Retina (tissue), 1 donor: ENCODE data around the gene TLR9.
A peak's percentile ranks its signal among the peaks of the same experiment; 100 is the strongest.
"Not testable (repeated sequence)": the region's sequence is repeated elsewhere in the genome, so short reads cannot be mapped to it uniquely, and the experiment has no call there.

Experiments used
- DNase-seq: peaks from one replicate; pipeline ENCODE4 v3.0.0-alpha.2; 2016

Gene TLR9

GRCh38 chr3:52225452-52226228, at the start of gene TLR9:
TSS of gene TLR9 (minus strand) at chr3:52225645. CDS start at chr3:52225529, 116 bp downstream.
- DNase-seq, result no peak

DNA sequence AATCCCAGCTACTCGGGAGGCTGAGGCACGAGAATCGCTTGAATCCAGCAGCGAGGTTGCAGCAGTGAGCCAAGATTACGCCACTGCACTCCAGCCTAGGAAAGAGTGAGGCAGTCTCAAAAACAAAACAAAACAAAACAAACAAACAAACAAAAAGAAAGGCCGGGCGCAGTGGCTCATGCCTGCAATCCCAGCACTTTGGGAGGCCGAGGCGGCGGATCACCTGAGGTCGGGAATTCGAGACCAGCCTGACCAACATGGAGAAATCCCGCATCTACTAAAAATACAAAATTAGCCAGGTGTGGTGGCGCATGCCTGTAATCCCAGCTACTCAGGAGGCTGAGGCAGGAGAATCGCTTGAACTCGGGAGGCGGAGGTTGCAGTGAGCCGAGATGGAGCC, 49.3 kb upstream of the TLR9 start:
- DNase-seq, result not testable (repeated sequence)

- DNase-seq, result no peak
Observed at GRCh38 chr3:52272831-52273230, 47.4 kb upstream of the TLR9 start.

DNA sequence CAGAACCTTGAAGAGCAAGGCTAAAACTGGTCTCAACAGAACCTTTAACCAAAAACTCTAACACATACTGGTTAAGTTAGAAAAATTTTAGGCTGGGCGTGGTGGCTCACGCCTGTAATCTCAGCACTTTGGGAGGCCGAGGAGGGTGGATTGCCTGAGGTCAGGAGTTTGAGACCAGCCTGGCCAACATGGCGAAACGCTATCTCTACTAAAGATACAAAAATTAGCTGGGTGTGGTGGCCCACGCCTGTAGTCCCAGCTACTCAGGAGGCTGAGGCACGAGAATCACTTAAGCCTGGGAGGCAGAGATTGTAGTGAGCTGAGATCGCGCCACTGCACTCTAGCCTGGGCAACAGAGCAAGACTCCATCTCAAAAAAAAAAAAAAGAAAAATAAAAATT, 46.7 kb upstream of the TLR9 start:
- not testable (repeated sequence) for DNase-seq

- DNase-seq, result no peak
Observed at GRCh38 chr3:52270252-52270754, 44.9 kb upstream of the TLR9 start.

DNA sequence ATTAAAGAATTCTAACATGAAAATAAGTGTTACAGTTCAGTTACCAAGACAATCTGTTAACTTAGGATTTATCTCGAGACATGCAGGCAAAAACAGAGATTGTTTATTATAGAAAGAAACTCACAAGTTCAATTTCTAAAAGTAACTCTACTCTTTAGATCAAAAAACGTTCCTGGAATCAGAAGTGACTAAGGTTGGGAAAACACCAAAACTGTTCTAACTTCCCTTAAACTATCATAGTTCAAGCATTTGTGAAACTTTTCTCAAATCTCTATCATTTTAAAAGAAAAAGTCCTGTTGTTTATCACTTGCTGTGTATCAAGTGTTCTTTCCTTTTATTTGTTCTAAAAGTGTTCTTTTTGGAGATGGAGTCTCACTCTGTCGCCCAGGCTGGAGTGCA, 44.3 kb upstream of the TLR9 start:
- no peak for DNase-seq

- DNase-seq, result no peak
Observed at GRCh38 chr3:52268036-52268435, 42.6 kb upstream of the TLR9 start.

DNA sequence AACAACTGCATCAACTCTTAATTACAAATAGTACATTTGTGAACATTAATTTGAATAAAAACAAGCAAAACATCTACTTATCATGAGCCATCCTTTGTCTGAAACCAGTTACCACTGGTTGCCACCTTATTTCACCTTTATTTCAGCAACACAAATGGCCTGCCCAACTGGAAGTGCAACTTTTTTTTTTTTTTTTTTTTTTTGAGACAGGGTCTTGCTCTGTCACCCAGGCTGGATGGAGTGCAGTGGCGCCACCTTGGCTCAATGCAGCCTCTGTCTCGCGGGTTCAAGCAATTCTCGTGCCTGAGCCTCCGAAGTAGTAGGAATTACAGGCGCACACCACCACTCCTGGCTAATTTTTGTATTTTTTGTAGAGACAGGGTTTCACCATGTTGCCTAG, 39.9 kb upstream of the TLR9 start:
- no peak for DNase-seq

- no peak for DNase-seq
Observed at GRCh38 chr3:52262447-52262846, 37.0 kb upstream of the TLR9 start.

- DNase-seq, result no peak
Observed at GRCh38 chr3:52259448-52259847, 34.0 kb upstream of the TLR9 start.

DNA sequence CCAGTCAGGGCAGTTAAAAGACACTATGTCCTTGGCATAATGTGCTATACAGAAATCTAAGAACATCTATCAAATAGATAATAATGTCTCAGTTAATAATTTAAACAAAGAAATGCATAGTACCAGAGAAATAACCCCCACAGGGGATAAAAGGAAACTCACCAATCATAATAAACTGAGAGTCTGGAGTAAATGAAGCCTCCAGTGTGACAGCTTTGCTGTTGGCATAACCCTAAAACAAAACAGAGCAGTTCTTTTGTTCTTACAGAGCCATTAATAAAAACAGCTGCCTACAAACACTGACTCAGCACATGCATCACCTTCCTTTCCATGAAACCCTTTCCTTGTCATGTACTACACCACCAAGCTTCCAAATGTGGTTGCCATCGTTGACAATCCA, 33.6 kb upstream of the TLR9 start:
- no peak for DNase-seq

DNA sequence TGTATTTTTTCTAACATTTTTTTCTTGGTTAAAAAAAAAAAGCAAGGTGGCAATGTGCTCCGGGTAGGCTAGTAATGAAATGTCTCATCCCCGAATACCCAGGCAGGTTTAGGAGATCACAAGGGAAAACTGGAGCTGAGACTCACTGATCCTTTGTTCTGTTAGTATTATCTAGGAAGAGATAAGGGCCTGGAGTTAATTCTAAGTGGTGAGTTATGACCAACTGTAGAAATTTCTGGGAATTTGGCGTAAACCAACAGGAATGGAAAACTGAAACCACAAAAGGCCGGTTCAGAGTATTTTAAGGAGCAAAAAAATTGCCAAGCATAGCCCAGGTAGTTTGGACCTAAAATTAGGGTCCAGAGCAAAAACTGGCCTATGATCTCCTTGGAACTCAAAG, 32.5 kb upstream of the TLR9 start:
- DNase-seq, result no peak

DNA sequence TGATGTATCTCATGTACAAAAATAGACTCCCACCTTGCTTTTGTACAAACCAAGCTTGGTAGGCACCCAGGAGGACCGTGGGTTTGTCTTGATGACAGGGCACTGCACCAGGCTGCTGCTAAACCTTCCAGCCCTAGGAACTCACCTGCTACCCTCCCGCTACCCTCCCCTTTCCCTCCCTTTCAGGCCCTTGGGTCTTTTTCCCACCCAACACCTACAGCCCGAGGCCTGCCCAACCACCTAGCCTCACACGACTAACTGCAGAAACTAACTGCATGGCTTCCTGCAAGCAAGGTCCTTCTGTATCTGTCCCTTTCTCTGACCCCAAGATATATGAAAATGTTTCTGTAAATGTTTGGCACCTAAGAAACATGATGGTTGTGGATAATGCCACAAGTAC, 31.2 kb upstream of the TLR9 start:
- DNase-seq, result no peak

- no peak for DNase-seq
Observed at GRCh38 chr3:52256159-52256558, 30.7 kb upstream of the TLR9 start.

DNA sequence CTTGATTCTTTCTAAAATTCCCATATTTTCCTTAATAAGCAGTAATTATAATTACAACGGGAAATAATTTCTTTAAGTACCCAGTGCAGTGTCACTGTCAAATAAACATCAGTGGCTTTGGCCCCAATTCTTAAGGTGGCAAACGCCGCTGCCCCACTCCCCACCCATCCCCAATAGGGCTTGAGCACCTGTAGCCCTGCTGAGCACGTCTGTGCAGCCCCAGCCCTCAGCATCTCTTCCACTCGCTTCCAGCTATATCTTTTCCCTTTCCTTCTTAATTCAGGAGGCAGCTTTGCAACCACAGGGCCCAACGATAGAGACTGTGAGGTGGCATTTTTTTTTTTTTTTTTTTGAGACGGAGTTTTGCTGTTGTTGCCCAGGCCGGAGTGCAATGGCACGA, 29.2 kb upstream of the TLR9 start:
- no peak for DNase-seq

DNA sequence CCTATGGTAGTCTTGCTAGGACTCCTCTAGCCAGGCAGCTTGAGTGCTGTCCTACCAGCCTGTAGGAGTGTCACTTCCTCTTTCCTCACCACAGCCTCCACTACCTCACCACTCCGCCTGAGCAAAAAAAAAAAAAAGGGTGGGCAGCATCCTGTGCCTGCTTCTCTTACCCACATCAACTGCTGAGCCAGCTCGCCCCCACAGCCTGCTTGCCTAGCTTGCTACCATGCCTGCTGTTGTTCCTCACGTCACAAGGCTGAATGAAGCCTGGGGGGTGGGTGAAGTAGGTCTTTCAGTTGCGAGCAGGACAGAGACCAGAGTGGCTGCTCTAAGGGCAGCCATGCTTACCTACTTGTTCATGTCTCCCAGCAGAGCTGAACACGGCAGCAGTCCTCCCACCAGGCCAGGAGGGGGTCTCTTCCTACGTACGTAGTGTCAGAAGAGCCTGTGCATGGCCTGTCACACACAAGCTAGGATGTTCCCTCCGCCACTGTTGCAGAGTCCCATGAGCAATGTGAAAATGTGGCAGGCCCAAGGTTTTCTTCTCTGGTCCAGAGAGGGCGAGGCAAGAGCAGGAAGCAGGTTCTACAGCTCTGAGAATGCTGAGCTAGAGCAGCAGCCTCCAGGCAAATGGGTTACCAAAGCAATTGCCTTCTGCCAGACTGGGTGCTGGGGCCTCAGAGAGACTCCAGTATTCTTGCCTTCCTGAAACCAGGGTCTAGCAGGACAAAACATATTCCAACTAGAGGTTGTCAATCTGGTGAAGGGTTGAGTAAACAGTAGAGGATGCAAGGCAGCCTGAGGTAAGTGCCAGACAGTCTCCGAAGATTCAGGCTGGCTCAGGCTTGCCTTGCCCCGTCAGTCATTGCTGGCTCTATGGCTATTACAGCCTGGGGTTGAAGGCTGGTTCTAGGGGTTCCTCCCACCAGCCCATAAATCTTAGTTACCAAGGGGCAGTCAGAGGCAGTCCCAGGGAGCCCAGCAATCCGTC, 28.2 kb upstream of the TLR9 start:
- DNase-seq, result no peak

DNA sequence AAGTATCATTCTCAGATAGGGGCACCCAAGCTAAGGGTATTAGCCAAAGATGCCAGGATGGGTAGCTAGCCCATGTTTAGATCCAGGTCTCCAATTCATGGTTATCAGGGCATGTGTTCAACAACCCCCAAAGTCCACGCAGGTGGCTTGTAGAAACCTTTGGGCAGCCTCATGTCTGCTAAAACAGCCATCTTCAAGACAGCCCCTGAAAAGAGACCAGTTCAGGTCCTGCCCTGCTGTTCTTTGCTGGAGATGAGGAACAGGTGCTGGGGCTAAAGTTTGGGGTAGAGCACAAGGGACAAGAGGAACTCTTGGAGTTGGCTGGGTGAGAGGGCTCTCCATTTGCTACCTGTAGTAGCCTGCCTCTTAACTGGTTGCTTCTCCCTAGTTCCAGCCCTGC, 24.7 kb upstream of the TLR9 start:
- no peak for DNase-seq

GRCh38 chr3:52249683-52250082, 24.2 kb upstream of the TLR9 start:
- DNase-seq, result no peak

GRCh38 chr3:52248816-52249547, 23.5 kb upstream of the TLR9 start:
- peak; percentile 35 for DNase-seq

DNA sequence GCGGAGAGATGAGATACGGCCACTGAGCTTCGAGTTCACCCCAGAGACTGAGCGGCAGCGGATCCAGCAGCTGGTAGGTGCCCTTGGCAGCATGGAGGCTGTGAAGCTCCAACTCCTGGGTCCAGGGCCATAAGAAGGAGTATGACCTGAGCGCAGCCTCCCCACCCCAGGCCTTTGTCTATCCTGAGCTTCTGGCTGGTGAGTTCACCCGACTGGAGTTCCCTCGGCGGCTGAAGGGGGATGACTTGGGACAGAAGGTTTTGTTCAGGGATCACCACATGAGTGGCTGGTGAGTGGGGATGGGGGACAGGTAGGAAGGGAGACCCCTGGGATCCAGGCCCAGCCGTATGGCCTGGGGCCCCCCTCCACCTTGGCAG, 22.7 kb upstream of the TLR9 start:
- DNase-seq, result no peak

DNA sequence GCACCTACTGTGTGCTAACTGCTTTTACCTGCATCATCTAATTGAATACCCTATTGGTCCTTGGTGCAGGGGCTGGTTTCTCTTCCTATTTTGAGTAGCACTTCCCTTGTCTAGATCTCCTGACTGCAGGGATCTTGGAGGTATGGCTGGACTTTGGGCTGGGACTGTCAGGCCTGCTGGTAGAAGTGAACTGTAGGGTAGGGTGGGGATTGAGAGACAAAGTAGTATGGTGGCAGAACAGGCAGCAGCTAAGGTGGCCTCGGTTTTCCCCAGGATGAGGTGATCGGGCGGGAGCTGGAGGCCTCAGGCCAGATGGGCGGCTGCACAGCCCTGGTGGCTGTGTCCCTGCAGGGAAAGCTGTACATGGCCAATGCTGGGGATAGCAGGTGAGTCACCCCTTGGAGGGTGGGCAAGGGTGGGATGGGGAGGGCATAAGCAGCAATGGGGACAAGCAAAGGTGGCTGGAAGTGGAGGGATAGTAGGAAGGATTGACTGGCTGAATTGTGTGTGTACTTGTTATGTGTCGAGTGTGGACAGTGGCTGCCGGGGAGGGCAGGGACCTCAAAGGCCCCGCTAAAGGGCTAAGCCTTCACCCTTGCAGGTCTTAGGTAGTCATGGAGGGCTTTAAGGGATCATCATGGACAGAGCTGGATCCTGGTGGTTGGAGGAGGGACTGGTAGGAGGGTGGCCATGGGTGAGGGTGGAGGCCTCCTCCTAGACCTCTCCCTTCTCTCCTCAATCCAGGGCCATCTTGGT, 22.1 kb upstream of the TLR9 start:
- no peak for DNase-seq

- no peak for DNase-seq
Observed at GRCh38 chr3:52246728-52247408, 21.4 kb upstream of the TLR9 start.
